ENCODE measurements around the gene SERTAD2.

GRCh38 chr2:64612575-64613195, 41.0 kb downstream of the SERTAD2 start:
- TF ChIP-seq CTCF (conservative IDR thresholded peaks at IDR 0.05; ENCODE audit: low read depth, low read length): no peak
- no peak for TF ChIP-seq POLR2A (IDR thresholded peaks at IDR 0.05; ENCODE audit: low read depth, low read length)
- no peak for TF ChIP-seq ELK1 (IDR thresholded peaks at IDR 0.05; ENCODE audit: borderline replicate concordance, low read depth, low read length)
- TF ChIP-seq CEBPB (IDR thresholded peaks at IDR 0.05; ENCODE audit: low read depth, low read length): no peak
- TF ChIP-seq NFE2L2 (IDR thresholded peaks at IDR 0.05; ENCODE audit: low read depth, low read length): no peak
- no peak for TF ChIP-seq MAZ (IDR thresholded peaks at IDR 0.05; ENCODE audit: borderline replicate concordance, low read depth, low read length)
